SKM-1 (cell line): ENCODE data around the gene DNA2.

ENCODE experiments used
- DNase-seq: peaks from one replicate; lab custom pipeline; 2025; ENCODE audit not compliant: unreplicated experiment; lab: John Stamatoyannopoulos, UW

Gene DNA2

GRCh38 chr10:68365611-68366010, 106.2 kb downstream of the DNA2 start:
- no peak for DNase-seq

GRCh38 chr10:68364101-68364886, 107.5 kb downstream of the DNA2 start:
- DNase-seq: no peak
